HEK293 (cell line): Measurements from ENCODE around the gene WNK4.
A peak's percentile ranks its signal among the peaks of the same experiment; 100 is the strongest.

Experiments used
- ATF2 ChIP-seq: fragments of 450-650 bp; formaldehyde crosslinking; IDR thresholded peaks from 2 replicates; pipeline ENCODE4 v1.5.1; 2016; ENCODE audit warnings: missing biosample characterization, missing genetic modification characterization, low read depth
- ELK4 ChIP-seq: IDR thresholded peaks from 2 replicates; pipeline ENCODE4 v1.6.1; 2011; ENCODE audit warnings: mild to moderate bottlenecking, low read depth, low read length, borderline replicate concordance
- GFI1B ChIP-seq: fragments of 450-650 bp; formaldehyde crosslinking; IDR thresholded peaks from 2 replicates; pipeline ENCODE4 v1.5.1; 2016; ENCODE audit warnings: missing biosample characterization, missing genetic modification characterization
- GLI2 ChIP-seq: fragments of 450-650 bp; formaldehyde crosslinking; IDR thresholded peaks from 2 replicates; pipeline ENCODE4; 2017; ENCODE audit warnings: missing biosample characterization, missing genetic modification characterization, low read depth, borderline replicate concordance
- IKZF3 ChIP-seq: fragments of 450-650 bp; IDR thresholded peaks from 2 replicates; pipeline ENCODE4 v1.5.0; 2018; ENCODE audit warnings: missing biosample characterization, mild to moderate bottlenecking, missing genetic modification characterization, moderate library complexity
- KLF1 ChIP-seq: fragments of 450-650 bp; formaldehyde crosslinking; IDR thresholded peaks from 2 replicates; pipeline ENCODE4 v1.5.1; 2016; ENCODE audit warnings: missing biosample characterization, missing genetic modification characterization
- MZF1 ChIP-seq: fragments of 450-650 bp; formaldehyde crosslinking; IDR thresholded peaks from 2 replicates; pipeline ENCODE4 v1.5.1; 2017; ENCODE audit warnings: missing biosample characterization, missing genetic modification characterization, borderline replicate concordance
- SCRT2 ChIP-seq: fragments of 450-650 bp; formaldehyde crosslinking; IDR thresholded peaks from 2 replicates; pipeline ENCODE4 v1.5.1; 2016; ENCODE audit warnings: missing biosample characterization, missing genetic modification characterization
- SETDB1 ChIP-seq: IDR thresholded peaks from one replicate; pipeline ENCODE4 v1.6.1; 2017; ENCODE audit warnings: mild to moderate bottlenecking, low read length, moderate library complexity, mixed read lengths; ENCODE audit not compliant: insufficient read length
- SP2 ChIP-seq: fragments of 450-650 bp; formaldehyde crosslinking; IDR thresholded peaks from 2 replicates; pipeline ENCODE4 v1.5.1; 2016; ENCODE audit warnings: missing biosample characterization, missing genetic modification characterization
- ZBTB11 ChIP-seq: fragments of 450-650 bp; formaldehyde crosslinking; conservative IDR thresholded peaks from 2 replicates; pipeline ENCODE4 v1.5.1; 2016; ENCODE audit warnings: low read depth, missing biosample characterization, missing genetic modification characterization
- ZBTB26 ChIP-seq: fragments of 450-650 bp; formaldehyde crosslinking; optimal IDR thresholded peaks from 2 replicates; pipeline ENCODE3; 2016; ENCODE audit warnings: missing biosample characterization, mild to moderate bottlenecking, missing genetic modification characterization
- ZBTB48 ChIP-seq: fragments of 450-650 bp; formaldehyde crosslinking; IDR thresholded peaks from 2 replicates; pipeline ENCODE4 v1.5.1; 2016; ENCODE audit warnings: missing biosample characterization, missing genetic modification characterization
- ZBTB8A ChIP-seq: fragments of 450-650 bp; formaldehyde crosslinking; IDR thresholded peaks from 2 replicates; pipeline ENCODE4 v1.5.1; 2016; ENCODE audit warnings: missing biosample characterization, missing genetic modification characterization
- ZEB2 ChIP-seq: fragments of 450-650 bp; formaldehyde crosslinking; IDR thresholded peaks from 2 replicates; pipeline ENCODE4 v1.5.1; 2016; ENCODE audit warnings: missing biosample characterization, missing genetic modification characterization
- ZFP37 ChIP-seq: fragments of 450-650 bp; formaldehyde crosslinking; IDR thresholded peaks from 2 replicates; pipeline ENCODE4 v1.5.1; 2016; ENCODE audit warnings: missing biosample characterization, missing genetic modification characterization
- ZIC2 ChIP-seq: fragments of 450-650 bp; formaldehyde crosslinking; IDR thresholded peaks from 2 replicates; pipeline ENCODE4 v1.5.1; 2016; ENCODE audit warnings: missing biosample characterization, missing genetic modification characterization
- ZNF112 ChIP-seq: fragments of 450-650 bp; formaldehyde crosslinking; IDR thresholded peaks from 2 replicates; pipeline ENCODE4 v1.5.0; 2017; ENCODE audit warnings: missing biosample characterization, missing genetic modification characterization
- ZNF155 ChIP-seq: fragments of 450-650 bp; formaldehyde crosslinking; IDR thresholded peaks from 2 replicates; pipeline ENCODE4 v1.5.1; 2016; ENCODE audit warnings: missing biosample characterization, missing genetic modification characterization
- ZNF19 ChIP-seq: fragments of 450-650 bp; formaldehyde crosslinking; IDR thresholded peaks from 2 replicates; pipeline ENCODE4; 2016; ENCODE audit warnings: missing biosample characterization, missing genetic modification characterization, low read depth
- ZNF341 ChIP-seq: fragments of 450-650 bp; formaldehyde crosslinking; IDR thresholded peaks from 2 replicates; pipeline ENCODE4; 2016; ENCODE audit warnings: low read depth, missing biosample characterization, missing genetic modification characterization
- ZNF416 ChIP-seq: fragments of 450-650 bp; formaldehyde crosslinking; IDR thresholded peaks from 2 replicates; pipeline ENCODE4 v1.5.1; 2016; ENCODE audit warnings: missing biosample characterization, missing genetic modification characterization
- ZNF518A ChIP-seq: fragments of 450-650 bp; formaldehyde crosslinking; conservative IDR thresholded peaks from 2 replicates; pipeline ENCODE4 v1.5.1; 2016; ENCODE audit warnings: low read depth, missing biosample characterization, missing genetic modification characterization
- ZNF529 ChIP-seq: fragments of 450-650 bp; formaldehyde crosslinking; IDR thresholded peaks from 2 replicates; pipeline ENCODE4 v1.5.1; 2017; ENCODE audit warnings: missing genetic modification characterization, missing biosample characterization; ENCODE audit not compliant: insufficient replicate concordance
- ZNF610 ChIP-seq: fragments of 450-650 bp; formaldehyde crosslinking; IDR thresholded peaks from 2 replicates; pipeline ENCODE4 v1.5.1; 2016; ENCODE audit warnings: missing biosample characterization, missing genetic modification characterization, borderline replicate concordance
- ZNF768 ChIP-seq: fragments of 450-650 bp; formaldehyde crosslinking; IDR thresholded peaks from 2 replicates; pipeline ENCODE4 v1.5.1; 2018; ENCODE audit warnings: missing biosample characterization, mild to moderate bottlenecking, missing genetic modification characterization
- ZNF791 ChIP-seq: fragments of 450-650 bp; formaldehyde crosslinking; IDR thresholded peaks from 2 replicates; pipeline ENCODE4 v1.5.1; 2016; ENCODE audit warnings: missing biosample characterization, missing genetic modification characterization
- ZXDB ChIP-seq: fragments of 450-650 bp; formaldehyde crosslinking; IDR thresholded peaks from 2 replicates; pipeline ENCODE4 v1.5.1; 2016; ENCODE audit warnings: missing biosample characterization, missing genetic modification characterization

WNK4 gene

GRCh38 chr17:42744806-42745617, 35.4 kb upstream of the WNK4 start, which contains the start of gene EZH1 (continued):
- TF ChIP-seq SP2: peak; percentile 65
- no peak for TF ChIP-seq ZNF112 (tag by site-specific recombination)
- no peak for TF ChIP-seq ZNF518A
- TF ChIP-seq ZBTB26 (tag by site-specific recombination): peak; percentile 93
- no peak for TF ChIP-seq ZNF791 (tag by site-specific recombination)
- peak; percentile 94 for TF ChIP-seq ZBTB8A
- no peak for TF ChIP-seq ZNF155 (tag by site-specific recombination)
- TF ChIP-seq ZFP37: 0 out of 2 replicates have a peak, but pooled peaks have one; percentile 17
- TF ChIP-seq GFI1B (tag by site-specific recombination): no peak
- TF ChIP-seq IKZF3 (tag by site-specific recombination): no peak
- no peak for TF ChIP-seq ZNF19 (tag by site-specific recombination)
- TF ChIP-seq ZBTB11 (tag by site-specific recombination): no peak
- no peak for TF ChIP-seq ATF2 (tag by site-specific recombination)
- no peak for TF ChIP-seq ELK4
- no peak; the same call in 1 of the 2 replicates for TF ChIP-seq ZXDB (tag by site-specific recombination)
- TF ChIP-seq ZNF529 (tag by site-specific recombination): no peak
- 0 out of 2 replicates have a peak, but pooled peaks have one; percentile 4 for TF ChIP-seq ZNF610 (tag by site-specific recombination)
- 0 out of 2 replicates have a peak, but pooled peaks have one; percentile 39 for TF ChIP-seq ZEB2 (tag by site-specific recombination)
- peak; percentile 91 for TF ChIP-seq ZNF341 (tag by site-specific recombination)
- TF ChIP-seq KLF1: peak; percentile 70
- TF ChIP-seq ZNF768 (tag by site-specific recombination): no peak
- TF ChIP-seq ZIC2 (tag by site-specific recombination): peak; percentile 17; the same call in 1 of the 2 replicates
- TF ChIP-seq ZNF416 (tag by site-specific recombination): no peak
- peak; percentile 73 for TF ChIP-seq SETDB1
- TF ChIP-seq MZF1 (tag by site-specific recombination): peak; percentile 49; the same call in 1 of the 2 replicates
- TF ChIP-seq SCRT2 (tag by site-specific recombination): no peak
- no peak for TF ChIP-seq GLI2
- no peak for TF ChIP-seq ZBTB48 (tag by site-specific recombination)
